SK-N-SH (cell line): Measurements from ENCODE around the gene OR4K5. TPM values are rescaled to one million over a fixed set of nuclear protein-coding genes. Genes with fewer than 3 reads are reported as not detected.

Source experiments
- CTCF ChIA-PET: fragments of 300-600, 350-600 bp; formaldehyde crosslinking; extraction: SDS; loops from one replicate; lab custom pipeline; 2021; lab: Yijun Ruan, JAX
- POLR2A ChIA-PET: fragments of 350-600 bp; sonication (Branson Sonifier 250); formaldehyde crosslinking; extraction: SDS; loops from one replicate; lab custom pipeline; 2020; ENCODE audit warnings: antibody characterized with exemption, inconsistent platforms; lab: Yijun Ruan, JAX
- DNase-seq: peaks from one replicate; pipeline ENCODE4 v3.0.0; 2012
- H2AFZ ChIP-seq: fragments of 200-600 bp; sonication (generic); 2 replicates; pipeline ENCODE4 v1.8.1; 2016; ENCODE audit warnings: antibody characterized with exemption, mild to moderate bottlenecking, low read depth
- H3F3A ChIP-seq: fragments of 200-600 bp; sonication (generic); replicated peaks from 2 replicates; pipeline ENCODE3; 2016; ENCODE audit warnings: antibody characterized with exemption, mild to moderate bottlenecking; ENCODE audit not compliant: insufficient read depth
- H3K27ac ChIP-seq, 2 experiments: fragments of 200-500 bp in 1 of 2; fragments of 200-600 bp in 1 of 2; sonication (Bioruptor generic) in 1 of 2; sonication (generic), shearing (Covaris generic) in 1 of 2; 2 replicates each; pipeline versions ENCODE4 v1.5.1 to v1.6.1; 2014 to 2016; ENCODE audit warnings: low read depth in 2 of 2, inconsistent platforms in 1 of 2, low read length in 1 of 2, mild to moderate bottlenecking in 1 of 2, mixed read lengths in 1 of 2
- H3K27me3 ChIP-seq: fragments of 200-600 bp; sonication (generic), shearing (Covaris generic); 2 replicates; pipeline ENCODE4 v1.6.1; 2016; ENCODE audit warnings: mixed run types; ENCODE audit not compliant: insufficient read depth
- H3K36me3 ChIP-seq, 2 experiments: fragments of 200-500 bp in 1 of 2; fragments of 200-600 bp in 1 of 2; sonication (Bioruptor generic) in 1 of 2; sonication (generic) in 1 of 2; replicated peaks in 1 of 2; 2 replicates each; pipeline versions ENCODE3 to v1.5.1; 2014 to 2016; ENCODE audit warnings: low read length in 1 of 2, mild to moderate bottlenecking in 1 of 2; ENCODE audit not compliant: insufficient read depth in 2 of 2, control insufficient read depth in 1 of 2
- H3K4me1 ChIP-seq, 2 experiments: fragments of 200-500 bp in 1 of 2; fragments of 200-600 bp in 1 of 2; sonication (Bioruptor generic) in 1 of 2; sonication (generic), shearing (Covaris generic) in 1 of 2; 2 replicates each; pipeline versions ENCODE4 v1.5.1 to v1.6.1; 2014 to 2016; ENCODE audit warnings: low read depth in 1 of 2, low read length in 1 of 2, mixed run types in 1 of 2; ENCODE audit not compliant: insufficient read depth in 2 of 2, control insufficient read depth in 1 of 2
- H3K4me2 ChIP-seq: fragments of 200-600 bp; sonication (generic), shearing (Covaris generic); 2 replicates; pipeline ENCODE4 v1.6.1; 2017; ENCODE audit warnings: mixed run types
- H3K4me3 ChIP-seq, 2 experiments: fragments of 200-500 bp in 1 of 2; fragments of 200-600 bp in 1 of 2; sonication (Bioruptor generic) in 1 of 2; sonication (generic), shearing (Covaris generic) in 1 of 2; 2 replicates each; pipeline versions ENCODE4 v1.5.1 to v1.8.1; 2014 to 2016; ENCODE audit warnings: low read depth in 2 of 2, inconsistent platforms in 1 of 2, low read length in 1 of 2, mild to moderate bottlenecking in 1 of 2, mixed read lengths in 1 of 2, moderate library complexity in 1 of 2
- H3K79me2 ChIP-seq: fragments of 200-600 bp; sonication (generic); 2 replicates; pipeline ENCODE4 v1.8.1; 2017; ENCODE audit warnings: mild to moderate bottlenecking; ENCODE audit not compliant: insufficient read depth
- H3K9ac ChIP-seq: fragments of 200-600 bp; sonication (generic); 2 replicates; pipeline ENCODE4 v1.6.1; 2017; ENCODE audit warnings: mixed run types
- H3K9me2 ChIP-seq: fragments of 200-600 bp; sonication (generic); 2 replicates; pipeline ENCODE4 v1.6.1; 2017; ENCODE audit warnings: mixed run types
- H3K9me3 ChIP-seq: fragments of 200-600 bp; sonication (generic); 2 replicates; pipeline ENCODE4 v1.6.1; 2017; ENCODE audit warnings: mixed run types, mild to moderate bottlenecking, moderate library complexity
- H4K20me1 ChIP-seq: fragments of 200-600 bp; sonication (generic); 2 replicates; pipeline ENCODE4 v1.6.1; 2017; ENCODE audit warnings: mild to moderate bottlenecking, mixed run types; ENCODE audit not compliant: insufficient read depth
- CHD2 ChIP-seq: fragments of 150-350 bp; IDR thresholded peaks from 2 replicates; pipeline ENCODE4 v1.6.1; 2018; ENCODE audit warnings: low read length; ENCODE audit not compliant: partially characterized antibody
- EZH2phosphoT487 ChIP-seq: fragments of 200-600 bp; sonication (generic); IDR thresholded peaks from 2 replicates; pipeline ENCODE4 v1.6.1; 2017; ENCODE audit warnings: low read depth, mixed run types, mild to moderate bottlenecking, antibody characterized with exemption, moderate library complexity, borderline replicate concordance
- FOXM1 ChIP-seq: IDR thresholded peaks from 2 replicates; pipeline ENCODE4 v1.4.0; 2012; ENCODE audit warnings: low read depth, mild to moderate bottlenecking
- GABPA ChIP-seq: IDR thresholded peaks from 2 replicates; pipeline ENCODE4 v1.4.0; 2012; ENCODE audit warnings: low read depth, mild to moderate bottlenecking
- GATA2 ChIP-seq: sonication (generic); formaldehyde crosslinking; IDR thresholded peaks from 2 replicates; pipeline ENCODE4 v1.5.0; 2020; ENCODE audit warnings: mild to moderate bottlenecking, missing genetic modification reagents
- JUND ChIP-seq: IDR thresholded peaks from 2 replicates; pipeline ENCODE4 v1.4.0; 2012
- MAX ChIP-seq: IDR thresholded peaks from 2 replicates; pipeline ENCODE4 v1.4.0; 2012; ENCODE audit warnings: low read depth
- MEF2A ChIP-seq: IDR thresholded peaks from 2 replicates; pipeline ENCODE4 v1.4.0; 2012; ENCODE audit warnings: low read depth, borderline replicate concordance
- MXI1 ChIP-seq: IDR thresholded peaks from 2 replicates; pipeline ENCODE4 v1.6.1; 2012; ENCODE audit warnings: mild to moderate bottlenecking, low read depth, low read length, improper control_type of control experiment
- NRF1 ChIP-seq: IDR thresholded peaks from 2 replicates; pipeline ENCODE4 v1.6.1; 2012; ENCODE audit warnings: low read depth, mild to moderate bottlenecking, low read length
- RCOR1 ChIP-seq: fragments of 150-350 bp; IDR thresholded peaks from 2 replicates; pipeline ENCODE4 v1.6.1; 2017; ENCODE audit warnings: antibody characterized with exemption, low read length
- REST ChIP-seq: IDR thresholded peaks from 2 replicates; pipeline ENCODE4 v1.6.1; 2012; ENCODE audit warnings: mild to moderate bottlenecking, low read depth, low read length, moderate library complexity
- RXRA ChIP-seq: IDR thresholded peaks from 2 replicates; pipeline ENCODE4 v1.4.0; 2012; ENCODE audit warnings: low read depth, mild to moderate bottlenecking, borderline replicate concordance
- TCF12 ChIP-seq: IDR thresholded peaks from 2 replicates; pipeline ENCODE4 v1.4.0; 2012
- USF1 ChIP-seq: IDR thresholded peaks from 2 replicates; pipeline ENCODE4 v1.4.0; 2012; ENCODE audit warnings: low read depth, borderline replicate concordance
- WGBS: methylation state at CpG from one replicate; pipeline ENCODE4 v1.1.6; 2017; ENCODE audit warnings: low lambda C conversion rate; 5-methylcytosine and 5-hydroxymethylcytosine counted together
- polyA plus RNA-seq, 3 experiments: library from polyadenylated mRNA; depleted of rRNA; stranded (reverse); fragments of >200 nt; gene quantifications; 2 replicates each; pipeline ENCODE4 v1.2.3, GENCODE V29; 2012
- TF ChIP-seq, protein P1 (sequence below): fragments of 150-350 bp; IDR thresholded peaks from 2 replicates; pipeline ENCODE4 v1.6.1; 2016; ENCODE audit warnings: mild to moderate bottlenecking, low read depth, low read length
- TF ChIP-seq, protein P2 (sequence below): fragments of 150-350 bp; IDR thresholded peaks from 2 replicates; pipeline ENCODE4 v1.6.1; 2017; ENCODE audit warnings: antibody characterized with exemption, low read length, low read depth, borderline replicate concordance

The OR4K5 gene
- polyA plus RNA-seq, 1 of the 3 experiments (the other 2 are of a cell fraction) = not detected

GRCh38 chr14:19895282-19895681 lies 25.1 kb upstream of the OR4K5 start:
- Histone ChIP-seq H2AFZ (no peak overlapping the region), H3K27ac (no peak overlapping the region), H3K4me2 (no peak overlapping the region), H3K79me2 (no peaks in the 10 kb centered on the region), H4K20me1 (no peaks in the 10 kb centered on the region), H3K9me3 (0 out of 2 replicates have a peak, but pooled peaks cover 6% of the 10 kb centered on the region), H3K4me1 (no peaks in the 10 kb centered on the region), H3K36me3 (no peaks in the 10 kb centered on the region), H3K9ac (no peak overlapping the region), H3K9me2 (no peaks in the 10 kb centered on the region), H3K27me3 (no peaks in the 10 kb centered on the region), H3K4me3 (no peak overlapping the region), H3F3A (no peaks in the 10 kb centered on the region)
- no peak for DNase-seq
- POLR2A ChIA-PET = no interaction called here
- TF ChIP-seq USF1 = no peak
- no peak for TF ChIP-seq RCOR1
- TF ChIP-seq, protein P1, sequence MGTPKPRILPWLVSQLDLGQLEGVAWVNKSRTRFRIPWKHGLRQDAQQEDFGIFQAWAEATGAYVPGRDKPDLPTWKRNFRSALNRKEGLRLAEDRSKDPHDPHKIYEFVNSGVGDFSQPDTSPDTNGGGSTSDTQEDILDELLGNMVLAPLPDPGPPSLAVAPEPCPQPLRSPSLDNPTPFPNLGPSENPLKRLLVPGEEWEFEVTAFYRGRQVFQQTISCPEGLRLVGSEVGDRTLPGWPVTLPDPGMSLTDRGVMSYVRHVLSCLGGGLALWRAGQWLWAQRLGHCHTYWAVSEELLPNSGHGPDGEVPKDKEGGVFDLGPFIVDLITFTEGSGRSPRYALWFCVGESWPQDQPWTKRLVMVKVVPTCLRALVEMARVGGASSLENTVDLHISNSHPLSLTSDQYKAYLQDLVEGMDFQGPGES = no peak
- WGBS = 0% methylated on average over 2 of the region's 2 CpGs
- CTCF ChIA-PET = no interaction called here

GRCh38 chr14:19900999-19901398 lies 19.4 kb upstream of the OR4K5 start:
- no peaks in the 10 kb centered on the region for H3K9me3 ChIP-seq
- H3K4me2 ChIP-seq = no peak overlapping the region
- H4K20me1 ChIP-seq = no peaks in the 10 kb centered on the region
- no peak overlapping the region for H3K4me3 ChIP-seq
- H3K27ac ChIP-seq = no peak overlapping the region
- POLR2A ChIA-PET = no interaction called here
- no peak for DNase-seq
- H3K9ac ChIP-seq = no peak overlapping the region
- no peaks in the 10 kb centered on the region for H3K79me2 ChIP-seq
- no peaks in the 10 kb centered on the region for H3K9me2 ChIP-seq
- H3K27me3 ChIP-seq = no peaks in the 10 kb centered on the region
- CTCF ChIA-PET = no interaction called here
- WGBS = 0% methylated on average over 3 of the region's 3 CpGs
- H3F3A ChIP-seq = no peaks in the 10 kb centered on the region
- no peaks in the 10 kb centered on the region for H3K36me3 ChIP-seq
- H3K4me1 ChIP-seq = no peaks in the 10 kb centered on the region
- H2AFZ ChIP-seq = no peak overlapping the region
- no peak for TF ChIP-seq MXI1
- TF ChIP-seq MAX = no peak
- TF ChIP-seq RXRA = no peak

- DNase-seq = no peak
- no peak overlapping the region for H3K4me3 ChIP-seq
- TF ChIP-seq, protein P2, sequence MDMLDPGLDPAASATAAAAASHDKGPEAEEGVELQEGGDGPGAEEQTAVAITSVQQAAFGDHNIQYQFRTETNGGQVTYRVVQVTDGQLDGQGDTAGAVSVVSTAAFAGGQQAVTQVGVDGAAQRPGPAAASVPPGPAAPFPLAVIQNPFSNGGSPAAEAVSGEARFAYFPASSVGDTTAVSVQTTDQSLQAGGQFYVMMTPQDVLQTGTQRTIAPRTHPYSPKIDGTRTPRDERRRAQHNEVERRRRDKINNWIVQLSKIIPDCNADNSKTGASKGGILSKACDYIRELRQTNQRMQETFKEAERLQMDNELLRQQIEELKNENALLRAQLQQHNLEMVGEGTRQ = no peak
- TF ChIP-seq MEF2A (no peak), GABPA (no peak), CHD2 (no peak), REST (no peak), RXRA (no peak), TCF12 (no peak), EZH2phosphoT487 (no peak), FOXM1 (no peak), MXI1 (no peak), JUND (no peak), NRF1 (no peak), GATA2 (CRISPR knock-in tag) (no peak)
Measured at GRCh38 chr14:19902409-19902808, 18.0 kb upstream of the OR4K5 start.

More at GRCh38 chr14:19902409-19902808, 18.0 kb upstream of the OR4K5 start:
- Histone ChIP-seq H3K27ac (no peak overlapping the region), H3K36me3 (no peaks in the 10 kb centered on the region), H3F3A (no peaks in the 10 kb centered on the region), H3K27me3 (no peaks in the 10 kb centered on the region), H3K79me2 (no peaks in the 10 kb centered on the region), H3K9me2 (no peaks in the 10 kb centered on the region), H4K20me1 (no peaks in the 10 kb centered on the region), H3K9me3 (no peaks in the 10 kb centered on the region), H3K4me1 (no peaks in the 10 kb centered on the region), H3K9ac (no peak overlapping the region), H2AFZ (no peak overlapping the region), H3K4me2 (no peak overlapping the region)
- CTCF ChIA-PET = no interaction called here
- 3% methylated on average over 4 of the region's 4 CpGs for WGBS
- POLR2A ChIA-PET = no interaction called here
